Body of pancreas (tissue), 4 donors: Measurements from ENCODE around the gene RAD51AP2. TPM values are rescaled to one million over a fixed set of nuclear protein-coding genes. Genes with fewer than 3 reads are reported as not detected.

Experiments used
- ATAC-seq: fragments of 150-250 bp; one replicate; pipeline ENCODE4 v1.9.1; 2016
- DNase-seq, 4 donors: peaks; one replicate each; pipeline ENCODE4 v3.0.0-alpha.2; 2019
- H3K27ac ChIP-seq, 4 donors: fragments of 200-600 bp; sonication (generic); 1 replicate in 3 of 4; 2 replicates in 1 of 4; pipeline versions ENCODE4 v1.5.1 to v1.6.1; 2016 to 2019; ENCODE audit warnings: mild to moderate bottlenecking in 1 of 4, mixed read lengths in 1 of 4, moderate library complexity in 1 of 4
- H3K27me3 ChIP-seq, 2 donors: fragments of 200-600 bp; sonication (generic); one replicate each; pipeline ENCODE4 v1.6.0; 2016; ENCODE audit warnings: mild to moderate bottlenecking in 1 of 2
- H3K36me3 ChIP-seq, 2 donors: fragments of 200-600 bp; sonication (generic); replicated peaks in 1 of 2; 2 replicates each; pipeline ENCODE4 v1.5.1; 2016; ENCODE audit warnings: low read depth in 2 of 2; ENCODE audit not compliant: insufficient read depth in 1 of 2
- H3K4me1 ChIP-seq: fragments of 200-600 bp; sonication (generic); one replicate; pipeline ENCODE4 v1.6.0; 2016
- H3K4me3 ChIP-seq, 2 donors: fragments of 200-600 bp; sonication (generic); 1 replicate in 1 of 2; 2 replicates in 1 of 2; pipeline ENCODE4 v1.5.1; 2016 to 2019
- H3K9me3 ChIP-seq, 3 donors: fragments of 200-600 bp; sonication (generic); 1 replicate in 2 of 3; 2 replicates in 1 of 3; pipeline ENCODE4 v1.5.1; 2016
- POLR2A ChIP-seq, 3 donors: fragments of 450-650 bp; IDR thresholded peaks; one replicate each; pipeline ENCODE4 v1.6.1; 2016; ENCODE audit warnings: antibody characterized with exemption in 3 of 3, mild to moderate bottlenecking in 2 of 3
- WGBS, 2 donors: methylation state at CpG; one replicate each; pipeline ENCODE4 v1.1.5; 2017; 5-methylcytosine and 5-hydroxymethylcytosine counted together
- intact Hi-C: fragments of 100-400 bp; cut with DNase I; formaldehyde crosslinking; loops from one replicate; pipeline ENCODE4 v1.15.1; 2023
- total RNA-seq, 2 donors: library from RNA; depleted of rRNA; stranded (reverse); fragments of >200 nt; gene quantifications; one replicate each; pipeline ENCODE4 v1.1.0, GENCODE V29; 2016
- TF ChIP-seq, protein P1 (sequence below), 7 experiments: fragments of 450-650 bp in 4 of 7; fragments of 200-600 bp in 3 of 7; sonication (generic) in 3 of 7; IDR thresholded peaks; one replicate each; pipeline ENCODE4 v1.5.1; 2016 to 2019; ENCODE audit warnings: antibody characterized with exemption in 7 of 7

Gene RAD51AP2
- total RNA-seq, 2 donors from 2014 or later, result 0.26 TPM; not detected in 1

DNA sequence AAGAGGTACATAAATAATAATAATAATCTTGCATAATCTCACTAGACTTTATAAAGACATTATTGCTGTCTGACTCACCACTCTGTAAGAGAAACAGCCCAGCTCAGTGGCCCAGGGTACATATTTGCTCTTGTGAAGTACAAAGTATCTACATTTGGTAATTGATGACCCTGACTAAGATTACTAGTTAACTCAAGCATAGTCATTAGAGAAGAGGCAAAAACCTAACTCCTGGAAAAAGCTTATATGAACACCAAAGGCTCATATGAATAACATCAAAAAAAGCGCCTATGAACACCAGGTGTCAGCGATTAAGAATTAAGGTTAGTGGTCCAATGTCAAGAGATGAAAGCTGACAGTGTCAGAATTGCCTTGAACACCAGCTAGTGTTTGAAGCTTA is 38.4 kb downstream of the RAD51AP2 start:
- Histone ChIP-seq H3K4me1 (no peaks in the 10 kb centered on the region), H3K9me3 (no peaks in the 10 kb centered on the region), H3K27ac (no peak overlapping the region), H3K4me3 (no peak overlapping the region), H3K36me3 (no peaks in the 10 kb centered on the region), H3K27me3 (no peaks in the 10 kb centered on the region)
- intact Hi-C loops, result no loop called here
- DNase-seq (no peak), ATAC-seq (no peak)
- TF ChIP-seq POLR2A (IDR thresholded peaks at IDR 0.05), result no peak
- TF ChIP-seq, protein P1, sequence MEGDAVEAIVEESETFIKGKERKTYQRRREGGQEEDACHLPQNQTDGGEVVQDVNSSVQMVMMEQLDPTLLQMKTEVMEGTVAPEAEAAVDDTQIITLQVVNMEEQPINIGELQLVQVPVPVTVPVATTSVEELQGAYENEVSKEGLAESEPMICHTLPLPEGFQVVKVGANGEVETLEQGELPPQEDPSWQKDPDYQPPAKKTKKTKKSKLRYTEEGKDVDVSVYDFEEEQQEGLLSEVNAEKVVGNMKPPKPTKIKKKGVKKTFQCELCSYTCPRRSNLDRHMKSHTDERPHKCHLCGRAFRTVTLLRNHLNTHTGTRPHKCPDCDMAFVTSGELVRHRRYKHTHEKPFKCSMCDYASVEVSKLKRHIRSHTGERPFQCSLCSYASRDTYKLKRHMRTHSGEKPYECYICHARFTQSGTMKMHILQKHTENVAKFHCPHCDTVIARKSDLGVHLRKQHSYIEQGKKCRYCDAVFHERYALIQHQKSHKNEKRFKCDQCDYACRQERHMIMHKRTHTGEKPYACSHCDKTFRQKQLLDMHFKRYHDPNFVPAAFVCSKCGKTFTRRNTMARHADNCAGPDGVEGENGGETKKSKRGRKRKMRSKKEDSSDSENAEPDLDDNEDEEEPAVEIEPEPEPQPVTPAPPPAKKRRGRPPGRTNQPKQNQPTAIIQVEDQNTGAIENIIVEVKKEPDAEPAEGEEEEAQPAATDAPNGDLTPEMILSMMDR (IDR thresholded peaks at IDR 0.05), result no peak
- WGBS, 2 donors, result 50 to 69% methylated on average over 2 of the region's 2 CpGs

DNA sequence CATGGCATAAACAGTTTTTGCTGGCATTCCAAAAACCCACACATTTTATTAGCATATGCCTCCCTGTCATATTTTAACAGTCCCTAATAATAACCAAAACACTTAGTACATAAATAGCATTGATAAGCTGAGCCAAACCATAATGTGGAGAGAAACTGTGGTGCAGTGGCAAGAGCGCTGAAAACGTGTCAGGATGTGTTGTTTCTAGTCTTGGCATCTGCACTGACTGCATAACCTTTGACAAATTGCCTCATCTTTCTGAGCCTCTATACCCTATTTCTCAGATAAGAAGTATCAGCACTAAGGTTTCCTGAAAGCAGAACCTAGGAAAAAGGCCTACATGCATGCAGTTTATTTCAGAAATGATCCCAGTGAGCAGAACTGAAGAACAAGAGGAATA is 41.4 kb downstream of the RAD51AP2 start:
- DNase-seq, result no peak
- WGBS, 2 donors, result 68% methylated on average over 2 of the region's 2 CpGs
- H3K9me3 ChIP-seq, result no peaks in the 10 kb centered on the region
- intact Hi-C loops, result no loop called here
- H3K4me1 ChIP-seq, result no peaks in the 10 kb centered on the region
- ATAC-seq, result no peak
- H3K4me3 ChIP-seq, result no peak overlapping the region
- H3K27me3 ChIP-seq, result no peaks in the 10 kb centered on the region
- TF ChIP-seq, protein P1 (IDR thresholded peaks at IDR 0.05), result no peak
- no peak for TF ChIP-seq POLR2A (IDR thresholded peaks at IDR 0.05)
- H3K27ac ChIP-seq, result no peak overlapping the region
- no peaks in the 10 kb centered on the region for H3K36me3 ChIP-seq

DNA sequence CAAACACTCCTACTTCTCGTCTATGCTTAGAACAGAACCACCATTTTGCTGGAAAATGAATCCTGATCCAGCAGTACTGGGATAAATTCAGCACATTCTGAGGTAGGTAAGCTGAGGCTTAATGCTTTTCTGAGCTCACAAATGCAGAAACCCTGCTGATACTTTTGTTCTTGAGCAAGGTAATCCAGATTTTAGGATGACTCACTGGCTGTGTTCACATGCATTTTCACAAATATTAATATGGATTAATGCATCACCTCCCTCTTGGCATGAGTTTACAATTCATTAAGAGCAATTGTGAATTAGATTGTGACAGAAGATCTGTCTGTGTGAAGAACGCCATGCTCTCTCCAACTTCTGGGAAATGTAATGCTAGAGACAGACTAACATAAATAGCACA is 42.2 kb downstream of the RAD51AP2 start:
- WGBS, 2 donors, result 27 to 51% methylated on average over 2 of the region's 2 CpGs
- no peaks in the 10 kb centered on the region for H3K36me3 ChIP-seq
- no peak overlapping the region for H3K4me3 ChIP-seq
- intact Hi-C loops, result no loop called here
- no peaks in the 10 kb centered on the region for H3K4me1 ChIP-seq
- TF ChIP-seq, protein P1 (IDR thresholded peaks at IDR 0.05), result no peak
- TF ChIP-seq POLR2A (IDR thresholded peaks at IDR 0.05), result no peak
- H3K9me3 ChIP-seq, result no peaks in the 10 kb centered on the region
- no peak for ATAC-seq
- DNase-seq, result no peak
- H3K27me3 ChIP-seq, result no peaks in the 10 kb centered on the region
- H3K27ac ChIP-seq, result no peak overlapping the region

- H3K4me1 ChIP-seq, result no peaks in the 10 kb centered on the region
- ATAC-seq (no peak), DNase-seq (no peak)
- H3K27me3 ChIP-seq, result no peaks in the 10 kb centered on the region
- no peaks in the 10 kb centered on the region for H3K36me3 ChIP-seq
- intact Hi-C loops, result no loop called here
- H3K9me3 ChIP-seq, result no peaks in the 10 kb centered on the region
- H3K4me3 ChIP-seq, result no peak overlapping the region
- H3K27ac ChIP-seq, result no peak overlapping the region
- no peak for TF ChIP-seq POLR2A (IDR thresholded peaks at IDR 0.05)
- WGBS, 2 donors, result 62 to 79% methylated on average over 1 of the region's 1 CpG
Observed at GRCh38 chr2:17475286-17475685, 43.0 kb downstream of the RAD51AP2 start.

DNA sequence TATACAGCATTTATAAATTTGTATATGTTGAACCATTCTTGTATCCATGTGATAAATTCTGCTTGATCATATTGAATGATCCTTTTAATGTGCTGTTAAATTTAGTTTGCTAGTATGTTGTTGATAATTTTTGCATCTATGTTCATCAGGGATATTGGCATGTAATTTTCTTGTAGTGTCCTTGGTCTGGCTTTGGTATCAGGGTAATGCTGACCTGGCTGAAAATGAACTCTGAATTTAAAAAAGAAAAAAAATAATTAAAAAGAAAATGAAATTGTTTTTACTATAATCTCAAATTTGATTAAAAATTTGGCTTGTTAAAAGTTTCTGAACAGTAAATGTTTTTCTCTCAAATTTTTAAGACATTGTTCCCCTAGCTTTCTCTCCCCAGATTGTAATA is 46.3 kb downstream of the RAD51AP2 start:
- TF ChIP-seq, protein P1 (IDR thresholded peaks at IDR 0.05), result no peak
- no peak for TF ChIP-seq POLR2A (IDR thresholded peaks at IDR 0.05)
- intact Hi-C loops, result no loop called here
- DNase-seq (no peak), ATAC-seq (no peak)
- no peaks in the 10 kb centered on the region for H3K27me3 ChIP-seq
- H3K36me3 ChIP-seq, result no peaks in the 10 kb centered on the region
- no peak overlapping the region for H3K27ac ChIP-seq
- H3K4me3 ChIP-seq, result no peak overlapping the region
- no peaks in the 10 kb centered on the region for H3K4me1 ChIP-seq
- H3K9me3 ChIP-seq, result peaks cover 0 to 12% (median 0%) of the 10 kb centered on the region in 3 donors
